Eye (tissue), 1 donor: ENCODE results near the gene NAA10.

Experiments
- DNase-seq: peaks from one replicate; pipeline ENCODE4 v3.0.0-alpha.2; 2015

The NAA10 gene

DNA sequence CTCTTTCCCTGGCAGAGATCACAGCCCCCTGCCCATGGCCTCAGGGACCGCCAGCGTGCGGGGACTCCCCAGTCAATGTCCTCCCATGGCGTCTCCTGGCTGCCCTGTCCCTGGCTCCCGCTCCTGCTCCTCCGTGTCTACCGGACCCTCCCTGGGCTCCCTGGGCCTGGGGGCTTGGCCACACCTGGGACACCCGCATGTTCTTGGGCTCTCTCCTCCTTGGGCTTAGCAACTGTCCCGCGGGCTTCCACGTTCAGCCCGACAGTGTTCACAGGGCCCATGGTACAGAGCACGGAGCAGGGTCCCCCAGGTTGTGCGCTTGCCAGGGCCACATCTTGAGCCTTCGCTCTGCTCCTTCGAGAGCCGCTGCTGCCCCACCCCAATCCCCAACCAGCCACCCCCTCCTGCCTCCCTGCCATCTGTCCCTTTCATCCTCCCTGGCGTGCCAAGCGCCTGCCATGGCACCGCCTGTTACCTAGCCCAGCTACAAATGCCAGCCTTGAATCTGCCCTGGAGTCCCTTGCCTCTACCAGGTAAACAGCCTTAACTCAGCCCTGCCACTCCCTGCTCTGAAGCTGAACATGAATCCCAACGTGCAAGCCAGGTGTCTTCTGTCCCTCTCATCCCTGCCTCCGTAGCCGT is 26.5 kb downstream of the NAA10 start:
- DNase-seq: no peak

- DNase-seq: no peak
Observed at GRCh38 chrX:153907456-153907855, 27.4 kb downstream of the NAA10 start.

DNA sequence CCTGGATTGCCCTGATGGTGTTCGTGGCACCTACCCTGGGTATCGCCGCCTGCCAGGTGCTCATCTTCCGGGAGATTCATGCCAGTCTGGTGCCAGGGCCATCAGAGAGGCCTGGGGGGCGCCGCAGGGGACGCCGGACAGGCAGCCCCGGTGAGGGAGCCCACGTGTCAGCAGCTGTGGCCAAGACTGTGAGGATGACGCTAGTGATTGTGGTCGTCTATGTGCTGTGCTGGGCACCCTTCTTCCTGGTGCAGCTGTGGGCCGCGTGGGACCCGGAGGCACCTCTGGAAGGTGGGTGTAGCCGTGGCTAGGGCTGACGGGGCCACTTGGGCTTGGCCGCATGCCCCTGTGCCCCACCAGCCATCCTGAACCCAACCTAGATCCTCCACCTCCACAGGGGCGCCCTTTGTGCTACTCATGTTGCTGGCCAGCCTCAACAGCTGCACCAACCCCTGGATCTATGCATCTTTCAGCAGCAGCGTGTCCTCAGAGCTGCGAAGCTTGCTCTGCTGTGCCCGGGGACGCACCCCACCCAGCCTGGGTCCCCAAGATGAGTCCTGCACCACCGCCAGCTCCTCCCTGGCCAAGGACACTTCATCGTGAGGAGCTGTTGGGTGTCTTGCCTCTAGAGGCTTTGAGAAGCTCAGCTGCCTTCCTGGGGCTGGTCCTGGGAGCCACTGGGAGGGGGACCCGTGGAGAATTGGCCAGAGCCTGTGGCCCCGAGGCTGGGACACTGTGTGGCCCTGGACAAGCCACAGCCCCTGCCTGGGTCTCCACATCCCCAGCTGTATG is 28.5 kb downstream of the NAA10 start:
- no peak for DNase-seq

DNA sequence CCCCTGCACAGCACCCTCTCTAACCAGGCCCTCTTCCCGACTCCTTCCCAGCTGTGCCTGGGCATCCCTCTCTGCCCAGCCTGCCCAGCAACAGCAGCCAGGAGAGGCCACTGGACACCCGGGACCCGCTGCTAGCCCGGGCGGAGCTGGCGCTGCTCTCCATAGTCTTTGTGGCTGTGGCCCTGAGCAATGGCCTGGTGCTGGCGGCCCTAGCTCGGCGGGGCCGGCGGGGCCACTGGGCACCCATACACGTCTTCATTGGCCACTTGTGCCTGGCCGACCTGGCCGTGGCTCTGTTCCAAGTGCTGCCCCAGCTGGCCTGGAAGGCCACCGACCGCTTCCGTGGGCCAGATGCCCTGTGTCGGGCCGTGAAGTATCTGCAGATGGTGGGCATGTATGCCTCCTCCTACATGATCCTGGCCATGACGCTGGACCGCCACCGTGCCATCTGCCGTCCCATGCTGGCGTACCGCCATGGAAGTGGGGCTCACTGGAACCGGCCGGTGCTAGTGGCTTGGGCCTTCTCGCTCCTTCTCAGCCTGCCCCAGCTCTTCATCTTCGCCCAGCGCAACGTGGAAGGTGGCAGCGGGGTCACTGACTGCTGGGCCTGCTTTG is 29.2 kb downstream of the NAA10 start:
- no peak for DNase-seq

DNA sequence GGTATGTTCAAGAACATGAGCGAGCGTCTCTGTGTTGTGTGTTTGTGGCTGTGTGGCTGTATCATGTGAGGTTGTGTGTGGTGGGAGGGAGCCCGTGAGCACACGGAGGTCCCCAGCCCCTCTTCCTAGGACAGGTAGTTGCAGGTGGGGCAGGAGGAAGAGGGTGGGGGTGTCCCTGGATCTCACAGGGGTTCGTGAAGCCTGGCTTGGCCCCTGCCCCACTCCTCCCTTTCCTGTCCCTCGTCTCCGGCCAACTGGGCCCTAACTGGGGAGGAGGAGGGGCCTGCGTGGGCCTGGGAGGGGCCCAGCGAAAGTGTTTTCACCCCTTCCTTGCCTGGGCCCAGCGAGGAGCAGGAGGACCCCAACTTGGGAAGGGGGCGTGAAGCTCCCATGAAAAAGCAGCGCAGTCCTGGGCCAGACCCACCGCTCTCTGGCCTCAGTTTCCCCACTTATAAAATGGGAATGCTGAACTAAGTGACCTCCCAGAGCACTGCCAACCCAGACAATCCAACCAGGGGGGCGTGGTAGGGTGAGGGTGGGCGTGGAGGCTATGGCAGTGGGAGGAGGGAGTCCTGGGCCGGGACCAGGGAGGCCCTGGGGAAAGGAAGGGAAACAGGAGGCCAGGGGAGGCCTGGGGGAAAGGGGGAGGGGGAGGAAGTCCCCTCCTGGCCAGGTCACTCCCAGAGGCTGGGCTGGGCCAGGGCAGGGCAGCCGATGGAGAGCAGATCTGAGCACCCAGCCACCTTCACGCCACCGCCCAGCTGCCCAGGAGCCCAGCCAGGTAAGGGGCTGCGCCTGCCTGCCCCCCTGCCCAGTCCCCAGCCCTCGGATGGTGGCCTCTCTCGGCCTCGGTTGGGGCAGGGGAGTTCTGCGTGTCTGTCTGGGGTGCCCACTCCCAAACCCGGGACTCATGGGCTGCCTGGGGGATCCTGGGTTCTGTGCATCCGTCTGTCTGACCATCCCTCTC is 30.6 kb downstream of the NAA10 start, which contains the start of gene AVPR2:
Gene AVPR2 (plus strand): TSS at position 683 of the 967 bp plus-strand sequence. CDS start 473 bp downstream, outside the sequence.
- no peak for DNase-seq

DNA sequence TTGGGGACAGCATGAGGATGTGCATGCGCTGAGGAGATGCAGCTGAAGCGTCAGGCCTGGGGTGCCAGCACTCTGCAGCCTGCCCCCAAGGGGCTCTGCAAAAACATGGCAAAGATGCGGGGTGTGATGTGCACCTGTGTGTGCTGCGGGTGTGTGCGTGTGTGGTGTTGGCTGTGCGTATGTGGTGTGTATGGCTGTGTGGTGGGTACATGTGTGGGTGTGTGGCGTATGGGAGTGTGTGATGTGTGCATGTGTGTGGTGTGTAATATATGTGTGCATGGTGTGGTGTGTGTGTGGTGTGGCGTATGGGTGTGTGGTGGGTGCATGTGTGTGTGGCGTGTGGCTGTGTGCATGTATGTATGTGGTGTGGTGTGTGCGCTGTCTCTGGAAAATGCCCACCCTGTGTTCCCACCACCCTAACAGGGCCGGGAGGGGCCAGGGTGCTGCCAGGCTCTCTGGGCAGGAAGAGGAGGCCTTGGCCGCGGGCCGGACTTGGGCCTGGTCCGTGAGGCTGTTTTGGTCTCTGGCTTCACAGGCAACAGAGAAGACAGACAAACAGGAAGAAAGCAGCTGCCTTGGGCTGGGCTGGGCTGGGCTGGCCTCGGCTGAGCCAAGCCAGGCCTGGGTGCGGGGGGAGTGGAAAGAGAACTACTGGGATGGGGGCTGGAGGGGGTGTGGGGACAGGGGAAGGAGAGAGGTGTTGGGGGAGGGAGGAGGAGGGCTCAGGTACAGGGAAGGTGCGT is 31.4 kb downstream of the NAA10 start:
- no peak for DNase-seq

DNA sequence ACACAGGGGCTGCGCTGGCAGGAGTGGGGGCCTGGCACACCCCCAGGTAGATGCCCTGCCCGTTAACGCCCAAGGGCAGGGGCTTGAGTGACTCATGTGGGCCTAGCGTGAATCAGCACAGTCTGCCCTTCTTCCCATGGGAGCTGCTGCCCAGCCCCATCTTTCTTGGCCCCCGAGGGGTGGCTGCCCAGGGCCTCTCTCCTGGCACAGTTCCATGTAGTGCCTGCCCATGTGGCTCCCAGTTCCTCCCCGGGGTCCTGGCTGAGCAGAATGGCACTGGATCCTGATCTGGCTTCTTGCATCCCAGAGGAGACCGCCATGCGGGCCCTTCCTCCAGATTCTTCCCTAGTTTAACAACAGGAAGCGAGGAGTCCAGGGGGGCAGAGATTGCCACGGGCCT is 32.5 kb downstream of the NAA10 start:
- DNase-seq: no peak

DNA sequence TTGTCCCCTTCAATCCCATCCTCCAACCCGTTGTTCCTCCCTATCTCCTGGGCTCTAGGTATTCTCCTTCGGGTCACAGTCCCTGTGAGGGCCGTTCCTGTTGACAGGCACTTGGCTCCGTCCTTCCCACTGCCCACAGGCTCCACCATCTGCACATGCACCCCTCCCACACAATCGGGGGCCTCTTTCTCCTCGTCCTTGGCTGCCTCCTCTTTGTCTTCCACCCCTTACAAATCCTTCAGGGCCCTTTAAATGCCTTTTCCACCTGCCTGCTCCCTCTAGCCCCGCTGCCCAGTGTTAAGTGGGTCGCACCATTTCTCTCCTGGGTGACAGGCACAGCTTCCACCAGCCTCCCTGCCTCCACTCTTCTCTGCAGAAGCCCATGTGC is 33.1 kb downstream of the NAA10 start:
- DNase-seq: peak; percentile 6

GRCh38 chrX:153900831-153901752 is 33.7 kb downstream of the NAA10 start:
- DNase-seq: peak; percentile 61

- DNase-seq: no peak
Observed at GRCh38 chrX:153897899-153898298, 36.9 kb downstream of the NAA10 start.

DNA sequence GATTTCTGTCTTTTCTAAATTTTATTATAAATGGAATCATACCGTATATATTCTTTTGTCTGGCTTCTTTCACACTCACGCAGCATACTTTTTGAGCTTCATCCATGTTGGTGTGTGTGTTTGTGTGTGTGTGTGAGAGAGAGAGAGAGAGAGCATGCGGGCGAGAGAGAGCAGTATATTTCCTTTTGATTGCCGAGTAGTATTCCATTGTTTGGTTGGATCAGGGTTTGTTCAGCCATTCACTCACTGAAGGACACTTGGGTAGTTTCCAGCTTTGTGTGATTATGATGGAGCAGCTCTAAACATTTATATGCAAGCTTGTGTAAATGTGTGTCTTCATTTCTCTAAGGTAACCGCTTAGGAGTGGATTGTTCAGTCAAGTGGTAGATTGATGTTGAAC is 45.7 kb downstream of the NAA10 start:
- DNase-seq: no peak

DNA sequence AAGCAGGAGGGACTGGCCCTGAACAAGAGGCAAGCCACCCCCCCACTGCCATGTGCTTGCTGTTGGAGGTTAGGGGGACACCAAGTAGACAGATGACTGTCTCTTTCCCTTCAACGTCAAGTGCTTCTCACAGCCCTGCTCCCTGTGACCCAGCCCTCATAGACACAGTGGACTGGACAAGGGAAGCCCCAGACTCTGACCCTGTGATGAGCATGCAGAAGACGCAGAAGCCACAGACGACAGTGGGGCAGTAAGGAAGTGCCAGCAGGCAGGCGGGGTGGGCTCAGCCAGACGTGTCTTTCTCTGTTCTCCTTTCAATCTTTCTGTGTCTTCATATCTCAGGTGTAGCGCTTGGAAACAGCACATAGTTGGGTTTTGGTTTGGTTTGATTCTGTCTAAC is 46.5 kb downstream of the NAA10 start:
- no peak for DNase-seq

DNA sequence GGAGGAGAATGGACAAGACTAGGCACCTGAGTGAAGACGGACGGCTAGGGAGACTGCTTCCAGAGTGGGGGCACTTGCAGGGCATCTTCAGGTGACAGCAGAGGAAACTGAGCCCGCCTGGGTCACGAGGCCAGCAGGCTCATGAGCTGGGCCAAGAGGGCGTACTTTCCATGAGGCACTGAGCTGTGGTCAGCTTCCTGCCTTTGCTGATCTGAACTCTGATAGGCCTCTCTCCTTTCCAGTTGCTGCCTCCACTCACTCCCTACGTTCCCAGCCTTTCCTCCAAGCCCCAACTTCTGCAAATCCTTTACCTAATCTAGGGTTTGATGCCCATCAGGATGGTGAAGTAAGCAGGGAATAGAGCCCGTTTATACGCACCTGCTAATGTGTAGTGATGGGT is 47.5 kb downstream of the NAA10 start:
- DNase-seq: no peak

- peak; percentile 18 for DNase-seq
Observed at GRCh38 chrX:153886915-153887314, 47.9 kb downstream of the NAA10 start.

- DNase-seq: peak; percentile 44
Observed at GRCh38 chrX:153885968-153886903, 48.6 kb downstream of the NAA10 start, which contains the start of gene L1CAM. L1CAM (minus strand) TSS chrX:153886173; CDS start chrX:153875836, 10,337 bp downstream.

GRCh38 chrX:153885208-153885787 is 49.5 kb downstream of the NAA10 start:
- no peak for DNase-seq

- no peak for DNase-seq
Observed at GRCh38 chrX:153884590-153884989, 50.2 kb downstream of the NAA10 start.

GRCh38 chrX:153884136-153884535 is 50.7 kb downstream of the NAA10 start:
- DNase-seq: no peak

DNA sequence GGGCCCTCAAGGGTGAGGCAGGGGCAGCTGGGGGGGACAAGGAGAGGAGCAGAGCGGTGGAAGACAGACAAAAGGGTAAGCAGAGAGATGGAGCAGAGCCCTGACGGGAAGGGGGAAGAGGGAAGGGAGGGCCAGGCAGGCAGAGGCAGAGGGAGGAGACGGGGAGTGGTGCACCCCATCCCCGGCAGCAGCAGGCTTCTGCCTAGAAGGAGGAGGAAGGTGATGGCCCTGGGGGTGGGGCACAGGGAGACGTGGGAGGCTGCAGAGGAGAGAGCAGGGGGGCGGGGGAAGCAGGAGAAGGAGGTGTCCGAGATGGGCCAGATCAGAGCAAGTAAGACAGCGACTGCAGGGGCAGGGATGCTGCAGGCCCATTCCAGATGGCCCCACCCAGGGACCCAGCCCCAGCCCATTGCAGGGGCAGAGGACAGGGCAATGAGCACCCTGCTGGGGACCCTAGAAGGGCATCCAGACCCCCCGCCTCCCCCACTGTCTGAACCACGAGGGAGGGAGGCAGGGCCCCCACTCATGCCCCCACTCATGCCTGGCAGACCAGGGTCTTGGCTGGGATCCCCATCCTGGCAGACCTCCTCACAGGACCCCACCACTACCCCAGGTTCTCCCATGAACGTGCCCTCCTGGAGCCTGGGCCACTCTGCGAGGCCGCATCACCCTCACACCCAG is 51.5 kb downstream of the NAA10 start:
- no peak for DNase-seq
